ENCODE measurements around the gene PEPD. TPM values are rescaled to one million over a fixed set of nuclear protein-coding genes. Genes with fewer than 3 reads are reported as not detected.

The PEPD gene
- total RNA-seq, 1 experiment from 2014 or later, result 18.3 TPM

DNA sequence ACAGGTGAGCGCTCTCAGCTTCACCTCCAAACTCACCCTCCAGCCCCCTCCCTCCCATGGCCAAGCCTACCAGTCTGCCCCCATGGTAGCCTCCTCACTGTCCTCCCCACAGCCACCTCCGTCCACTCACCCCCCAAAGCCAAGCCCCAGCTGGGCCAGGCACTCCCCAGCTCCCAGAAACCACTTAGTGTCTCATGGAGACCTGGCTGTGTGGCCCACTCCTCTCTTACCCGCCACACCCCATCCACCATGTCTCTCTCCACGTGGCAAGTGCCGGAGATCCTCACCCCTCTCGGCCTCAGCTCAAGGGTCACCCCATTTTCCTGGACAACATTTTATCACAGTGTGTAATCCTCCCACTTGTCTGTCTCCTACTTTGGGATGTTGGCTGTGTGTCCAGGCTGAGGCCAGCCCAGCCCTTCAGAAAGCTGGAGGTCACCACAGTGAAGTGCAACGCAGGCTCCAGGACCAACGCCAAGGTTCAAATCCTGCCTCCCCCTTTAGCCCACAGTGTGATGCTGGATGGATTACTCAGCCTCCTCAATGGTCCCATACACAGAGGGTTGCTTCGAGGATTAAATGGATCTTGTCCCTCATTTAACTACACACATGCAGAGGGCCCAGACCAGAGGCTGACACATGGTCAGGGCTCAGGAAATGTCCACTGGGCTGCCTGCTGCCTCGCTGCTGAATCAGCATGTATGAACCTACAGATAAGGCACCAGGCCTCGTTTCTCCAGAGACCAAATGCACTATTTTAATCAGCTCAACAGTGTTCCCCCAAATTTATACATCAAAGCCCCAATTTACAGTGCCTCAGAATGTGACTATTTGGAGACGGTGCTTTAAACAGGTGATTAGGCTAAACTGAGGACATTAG, 76.8 kb downstream of the PEPD start:
- intact Hi-C loops (cut with micrococcal nuclease), result no loop called here
- H3K4me3 Mint-ChIP-seq (ENCODE audit: unreplicated experiment), result no peak overlapping the region
- CTCF ChIA-PET, result interaction anchor here (1.6 to 2.0 kb wide), 2 partner anchors 14 to 327 kb away, joined by 3 to 6 read pairs; no protein-coding TSS in a partner anchor

DNA sequence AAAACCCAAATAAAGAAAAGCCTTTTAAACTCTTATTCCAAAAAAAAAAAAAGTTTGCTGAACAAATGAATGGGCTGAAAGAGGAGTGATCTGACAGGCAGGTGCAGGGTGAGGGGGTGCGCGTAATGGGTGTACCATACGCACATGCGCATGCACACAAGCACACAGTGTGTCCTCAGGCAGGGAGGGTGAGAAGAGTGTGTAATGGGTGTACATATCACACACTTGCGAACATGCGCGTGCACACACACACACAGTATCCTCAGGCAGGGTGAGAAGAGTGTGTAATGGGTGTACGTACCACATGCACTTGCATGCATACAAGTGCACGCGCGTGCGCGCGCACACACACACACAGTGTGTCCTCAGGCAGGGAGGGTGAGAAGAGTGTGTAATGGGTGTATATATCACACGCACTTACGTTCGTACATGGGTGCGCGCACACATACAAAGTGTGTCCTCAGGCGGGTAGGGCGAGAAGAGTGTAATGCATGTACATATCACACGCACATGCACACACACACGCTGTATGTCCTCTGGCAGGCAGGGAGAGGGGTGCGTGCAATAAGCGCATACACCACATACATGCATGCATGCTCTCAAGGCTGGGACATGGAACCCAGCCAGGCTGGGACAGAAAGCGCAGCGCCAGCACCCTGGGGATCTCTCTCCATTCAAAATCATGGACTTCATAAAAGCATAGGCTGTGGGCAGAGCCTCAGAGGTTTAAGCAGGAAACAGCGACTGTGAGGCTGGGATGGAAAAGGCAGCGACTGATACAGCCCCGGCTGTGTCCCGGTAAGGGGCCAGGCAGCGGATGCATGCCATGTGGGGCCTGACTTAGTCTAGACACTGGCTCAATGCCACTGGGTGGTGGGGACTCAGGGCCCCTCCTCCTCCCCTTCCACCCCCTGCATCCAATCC, 77.7 kb downstream of the PEPD start:
- no peaks in the 10 kb centered on the region for H3K36me3 Mint-ChIP-seq (ENCODE audit: insufficient read depth, unreplicated experiment)
- no peaks in the 10 kb centered on the region for H3K9me3 Mint-ChIP-seq (ENCODE audit: unreplicated experiment)
- no peak overlapping the region for H3K27ac Mint-ChIP-seq (ENCODE audit: low read depth, unreplicated experiment)
- no peaks in the 10 kb centered on the region for H3K4me1 Mint-ChIP-seq (ENCODE audit: insufficient read depth, unreplicated experiment)
- no peak overlapping the region for H3K4me3 Mint-ChIP-seq (ENCODE audit: unreplicated experiment)
- CTCF ChIA-PET, result interaction anchor here (1.6 kb wide), 1 partner anchor 13 kb away, joined by 3 read pairs; no protein-coding TSS in a partner anchor
- intact Hi-C loops (cut with micrococcal nuclease), result no loop called here
- no peak for DNase-seq (ENCODE audit: unreplicated experiment)
- TF ChIP-seq, protein P1, sequence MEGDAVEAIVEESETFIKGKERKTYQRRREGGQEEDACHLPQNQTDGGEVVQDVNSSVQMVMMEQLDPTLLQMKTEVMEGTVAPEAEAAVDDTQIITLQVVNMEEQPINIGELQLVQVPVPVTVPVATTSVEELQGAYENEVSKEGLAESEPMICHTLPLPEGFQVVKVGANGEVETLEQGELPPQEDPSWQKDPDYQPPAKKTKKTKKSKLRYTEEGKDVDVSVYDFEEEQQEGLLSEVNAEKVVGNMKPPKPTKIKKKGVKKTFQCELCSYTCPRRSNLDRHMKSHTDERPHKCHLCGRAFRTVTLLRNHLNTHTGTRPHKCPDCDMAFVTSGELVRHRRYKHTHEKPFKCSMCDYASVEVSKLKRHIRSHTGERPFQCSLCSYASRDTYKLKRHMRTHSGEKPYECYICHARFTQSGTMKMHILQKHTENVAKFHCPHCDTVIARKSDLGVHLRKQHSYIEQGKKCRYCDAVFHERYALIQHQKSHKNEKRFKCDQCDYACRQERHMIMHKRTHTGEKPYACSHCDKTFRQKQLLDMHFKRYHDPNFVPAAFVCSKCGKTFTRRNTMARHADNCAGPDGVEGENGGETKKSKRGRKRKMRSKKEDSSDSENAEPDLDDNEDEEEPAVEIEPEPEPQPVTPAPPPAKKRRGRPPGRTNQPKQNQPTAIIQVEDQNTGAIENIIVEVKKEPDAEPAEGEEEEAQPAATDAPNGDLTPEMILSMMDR (IDR thresholded peaks at IDR 0.05; ENCODE audit: unreplicated experiment), result no peak
- no TSS peak for BruUV-seq (replicated peaks)
- POLR2A ChIA-PET, result no interaction called here
- H3K27me3 Mint-ChIP-seq (ENCODE audit: insufficient read depth, unreplicated experiment), result no peaks in the 10 kb centered on the region

More for the DNA sequence above, 76.8 kb downstream of the PEPD start:
- TF ChIP-seq, protein P1 (IDR thresholded peaks at IDR 0.05; ENCODE audit: unreplicated experiment), result no peak
- BruUV-seq (replicated peaks), result no TSS peak
- H3K9me3 Mint-ChIP-seq (ENCODE audit: unreplicated experiment), result no peaks in the 10 kb centered on the region
- POLR2A ChIA-PET, result no interaction called here
- DNase-seq (ENCODE audit: unreplicated experiment), result no peak
- H3K27me3 Mint-ChIP-seq (ENCODE audit: insufficient read depth, unreplicated experiment), result no peaks in the 10 kb centered on the region
- no peaks in the 10 kb centered on the region for H3K4me1 Mint-ChIP-seq (ENCODE audit: insufficient read depth, unreplicated experiment)
- no peaks in the 10 kb centered on the region for H3K36me3 Mint-ChIP-seq (ENCODE audit: insufficient read depth, unreplicated experiment)
- H3K27ac Mint-ChIP-seq (ENCODE audit: low read depth, unreplicated experiment), result no peak overlapping the region

DNA sequence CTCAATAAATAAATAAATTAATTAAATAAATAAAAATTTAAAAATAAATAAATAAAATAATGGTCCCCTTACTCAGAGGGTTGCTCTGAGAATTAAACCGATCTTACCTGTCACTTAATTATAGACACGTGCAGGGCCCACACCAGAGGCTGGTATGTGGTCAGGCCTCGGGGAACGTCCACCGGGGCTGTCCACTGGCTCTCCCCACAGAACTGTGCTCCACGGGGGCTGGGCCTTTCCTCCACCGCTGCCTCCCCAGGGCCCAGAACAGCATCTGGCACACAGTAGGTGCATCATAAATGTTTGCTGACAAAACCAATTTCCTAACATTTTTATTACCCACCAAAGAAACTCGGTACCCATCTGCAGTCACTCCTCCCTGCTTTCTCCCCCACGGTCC, 78.9 kb downstream of the PEPD start:
- ChIA-PET CTCF (interaction anchor here (0.6 to 1.1 kb wide), 2 partner anchors 12 to 329 kb away, joined by 3 read pairs; no protein-coding TSS in a partner anchor), POLR2A (no interaction called here)
- Mint-ChIP-seq H3K27me3 (ENCODE audit: insufficient read depth, unreplicated experiment) (no peaks in the 10 kb centered on the region), H3K4me1 (ENCODE audit: insufficient read depth, unreplicated experiment) (no peaks in the 10 kb centered on the region), H3K9me3 (ENCODE audit: unreplicated experiment) (no peaks in the 10 kb centered on the region), H3K27ac (ENCODE audit: low read depth, unreplicated experiment) (no peak overlapping the region), H3K36me3 (ENCODE audit: insufficient read depth, unreplicated experiment) (no peaks in the 10 kb centered on the region), H3K4me3 (ENCODE audit: unreplicated experiment) (no peak overlapping the region)
- TF ChIP-seq, protein P1 (IDR thresholded peaks at IDR 0.05; ENCODE audit: unreplicated experiment), result no peak
- DNase-seq (ENCODE audit: unreplicated experiment), result no peak
- no TSS peak for BruUV-seq (replicated peaks)
- intact Hi-C loops (cut with micrococcal nuclease), result no loop called here

DNA sequence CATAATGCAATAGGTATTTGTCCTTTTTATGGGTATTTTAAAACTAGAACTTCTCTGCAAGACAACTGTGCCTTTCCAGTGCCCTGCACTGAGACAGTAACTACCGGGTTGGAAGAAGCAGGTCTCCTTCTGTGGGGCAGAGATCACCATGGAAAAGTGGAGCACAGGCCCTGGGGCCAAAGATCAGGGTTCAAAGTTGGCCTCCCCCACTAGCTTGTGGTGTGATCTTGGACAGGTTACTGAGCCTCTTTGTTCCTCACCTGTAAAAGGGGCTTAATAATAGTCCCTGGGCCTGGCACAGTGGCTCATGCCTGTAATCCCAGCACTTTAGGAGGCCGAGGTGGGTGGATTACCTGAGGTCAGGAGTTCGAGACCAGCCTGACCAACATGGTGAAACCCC, 79.8 kb downstream of the PEPD start:
- no peaks in the 10 kb centered on the region for H3K9me3 Mint-ChIP-seq (ENCODE audit: unreplicated experiment)
- H3K36me3 Mint-ChIP-seq (ENCODE audit: insufficient read depth, unreplicated experiment), result no peaks in the 10 kb centered on the region
- no peak overlapping the region for H3K27ac Mint-ChIP-seq (ENCODE audit: low read depth, unreplicated experiment)
- ChIA-PET CTCF (interaction anchor here (0.9 to 1.1 kb wide), 2 partner anchors 11 to 336 kb away, joined by 3 to 4 read pairs; no protein-coding TSS in a partner anchor), POLR2A (no interaction called here)
- intact Hi-C loops (cut with micrococcal nuclease), result no loop called here
- no peaks in the 10 kb centered on the region for H3K4me1 Mint-ChIP-seq (ENCODE audit: insufficient read depth, unreplicated experiment)
- DNase-seq (ENCODE audit: unreplicated experiment), result no peak
- H3K27me3 Mint-ChIP-seq (ENCODE audit: insufficient read depth, unreplicated experiment), result no peaks in the 10 kb centered on the region
- no TSS peak for BruUV-seq (replicated peaks)
- H3K4me3 Mint-ChIP-seq (ENCODE audit: unreplicated experiment), result no peak overlapping the region
- TF ChIP-seq, protein P1 (IDR thresholded peaks at IDR 0.05; ENCODE audit: unreplicated experiment), result no peak

Measured in MCF 10A (cell line).